Gastrocnemius medialis (tissue), 4 donors: ENCODE data around the gene BCL2L13. TPM values are rescaled to one million over a fixed set of nuclear protein-coding genes. Genes with fewer than 3 reads are reported as not detected.
"Not testable (repeated sequence)": the region's sequence is repeated elsewhere in the genome, so short reads cannot be mapped to it uniquely, and the experiment has no call there.

Experiments
- ATAC-seq, 2 donors: fragments of 150-250 bp; one replicate each; pipeline ENCODE4 v1.9.1; 2016
- DNase-seq, 2 donors: peaks; one replicate each; pipeline ENCODE4 v3.0.0-alpha.2; 2019
- H3K27ac ChIP-seq, 4 donors: fragments of 200-600 bp; sonication (generic); 1 replicate in 1 of 4; 2 replicates in 3 of 4; pipeline ENCODE4 v1.5.1; 2016 to 2018; ENCODE audit warnings: mild to moderate bottlenecking in 2 of 4, moderate library complexity in 1 of 4
- H3K27me3 ChIP-seq, 3 donors: fragments of 200-600 bp; sonication (generic) in 2 of 3; 1 replicate in 1 of 3; 2 replicates in 2 of 3; pipeline versions ENCODE4 v1.5.1 to v1.6.0; 2016 to 2019; ENCODE audit warnings: mild to moderate bottlenecking in 1 of 3, moderate library complexity in 1 of 3
- H3K36me3 ChIP-seq, 2 donors: fragments of 200-600 bp; sonication (generic) in 1 of 2; one replicate each; pipeline ENCODE4 v1.5.1; 2017 to 2018
- H3K4me1 ChIP-seq, 2 donors: fragments of 200-600 bp; sonication (generic) in 1 of 2; one replicate each; pipeline ENCODE4 v1.5.1; 2016 to 2017; ENCODE audit warnings: mild to moderate bottlenecking in 2 of 2
- H3K4me3 ChIP-seq, 4 donors: fragments of 200-600 bp; sonication (generic) in 3 of 4; 1 replicate in 1 of 4; 2 replicates in 3 of 4; pipeline ENCODE4 v1.5.1; 2016 to 2019; ENCODE audit warnings: mild to moderate bottlenecking in 2 of 4
- H3K9me3 ChIP-seq, 3 donors: fragments of 200-600 bp; sonication (generic) in 2 of 3; 1 replicate in 1 of 3; 2 replicates in 2 of 3; pipeline ENCODE4 v1.5.1; 2016 to 2019
- POLR2A ChIP-seq, 2 donors: fragments of 450-650 bp; IDR thresholded peaks; one replicate each; pipeline ENCODE4 v1.6.1; 2017; ENCODE audit warnings: antibody characterized with exemption in 2 of 2, mild to moderate bottlenecking in 2 of 2, moderate library complexity in 2 of 2
- in situ Hi-C, 4 donors: fragments of 200-750 bp; cut with MboI; loops; one replicate each; pipeline versions ENCODE4 v1.15.0 to v1.8.0; 2017; ENCODE audit warnings: low sequenced_read_pairs in 4 of 4
- intact Hi-C: fragments of 100-400 bp; cut with DNase I; formaldehyde crosslinking; loops from one replicate; pipeline ENCODE4 v1.15.1; 2023; ENCODE audit warnings: low total_unique reads
- total RNA-seq, 4 donors: library from RNA; depleted of rRNA; stranded (reverse); fragments of >200 nt; gene quantifications; one replicate each; pipeline versions ENCODE4 v1.1.0 to v1.2.3, GENCODE V29; 2016
- TF ChIP-seq, protein P1 (sequence below), 5 experiments: fragments of 450-650 bp in 3 of 5; fragments of 200-600 bp in 2 of 5; sonication (generic) in 2 of 5; IDR thresholded peaks in 4 of 5; conservative IDR thresholded peaks in 1 of 5; 1 replicate in 4 of 5; 2 replicates in 1 of 5; pipeline ENCODE4 v1.5.1; 2016 to 2019; ENCODE audit warnings: antibody characterized with exemption in 5 of 5, mild to moderate bottlenecking in 3 of 5, moderate library complexity in 3 of 5

Gene BCL2L13
- total RNA-seq, 4 donors from 2014 or later, result 162 to 310 (median 231) TPM

- Histone ChIP-seq H3K4me1 (no peaks in the 10 kb centered on the region), H3K27ac (no peak overlapping the region), H3K27me3 (no peaks in the 10 kb centered on the region), H3K36me3 (no peaks in the 10 kb centered on the region), H3K9me3 (no peaks in the 10 kb centered on the region), H3K4me3 (no peak overlapping the region)
- ATAC-seq (no peak), DNase-seq (no peak)
- in situ Hi-C loops (no loop called here), intact Hi-C loops (no loop called here)
- no peak for TF ChIP-seq POLR2A (IDR thresholded peaks at IDR 0.05)
- TF ChIP-seq, protein P1, sequence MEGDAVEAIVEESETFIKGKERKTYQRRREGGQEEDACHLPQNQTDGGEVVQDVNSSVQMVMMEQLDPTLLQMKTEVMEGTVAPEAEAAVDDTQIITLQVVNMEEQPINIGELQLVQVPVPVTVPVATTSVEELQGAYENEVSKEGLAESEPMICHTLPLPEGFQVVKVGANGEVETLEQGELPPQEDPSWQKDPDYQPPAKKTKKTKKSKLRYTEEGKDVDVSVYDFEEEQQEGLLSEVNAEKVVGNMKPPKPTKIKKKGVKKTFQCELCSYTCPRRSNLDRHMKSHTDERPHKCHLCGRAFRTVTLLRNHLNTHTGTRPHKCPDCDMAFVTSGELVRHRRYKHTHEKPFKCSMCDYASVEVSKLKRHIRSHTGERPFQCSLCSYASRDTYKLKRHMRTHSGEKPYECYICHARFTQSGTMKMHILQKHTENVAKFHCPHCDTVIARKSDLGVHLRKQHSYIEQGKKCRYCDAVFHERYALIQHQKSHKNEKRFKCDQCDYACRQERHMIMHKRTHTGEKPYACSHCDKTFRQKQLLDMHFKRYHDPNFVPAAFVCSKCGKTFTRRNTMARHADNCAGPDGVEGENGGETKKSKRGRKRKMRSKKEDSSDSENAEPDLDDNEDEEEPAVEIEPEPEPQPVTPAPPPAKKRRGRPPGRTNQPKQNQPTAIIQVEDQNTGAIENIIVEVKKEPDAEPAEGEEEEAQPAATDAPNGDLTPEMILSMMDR (IDR thresholded peaks at IDR 0.05 in 4 of 5, conservative IDR thresholded peaks at IDR 0.05 in 1 of 5), result peak in 1 of 5 experiments; percentile 13
Measured at GRCh38 chr22:17754233-17754925, 115.8 kb downstream of the BCL2L13 start.

DNA sequence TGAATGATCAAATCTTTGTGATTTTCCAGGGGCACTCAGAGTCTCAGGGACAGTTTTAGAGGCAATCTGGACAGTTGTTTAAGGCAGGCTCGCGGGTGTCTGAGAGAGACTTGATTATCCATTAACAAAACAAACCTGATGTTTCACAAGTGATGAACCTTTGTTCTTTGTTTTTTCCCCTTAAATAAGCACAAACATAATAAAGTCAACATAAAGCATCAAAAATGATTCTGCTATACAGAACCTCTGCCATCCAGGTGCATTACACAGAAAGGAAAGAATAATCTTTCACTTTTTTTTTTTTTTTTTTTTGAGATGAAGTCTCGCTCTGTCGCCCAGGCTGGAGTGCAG, 122.6 kb downstream of the BCL2L13 start:
- Histone ChIP-seq H3K9me3 (no peaks in the 10 kb centered on the region), H3K27ac (no peak overlapping the region), H3K27me3 (no peaks in the 10 kb centered on the region), H3K4me1 (no peaks in the 10 kb centered on the region), H3K36me3 (no peaks in the 10 kb centered on the region), H3K4me3 (no peak overlapping the region)
- TF ChIP-seq, protein P1 (IDR thresholded peaks at IDR 0.05 in 4 of 5, conservative IDR thresholded peaks at IDR 0.05 in 1 of 5), result no peak
- no peak for TF ChIP-seq POLR2A (IDR thresholded peaks at IDR 0.05)
- in situ Hi-C loops (no loop called here), intact Hi-C loops (no loop called here)
- no peak for ATAC-seq
- DNase-seq, result no peak

DNA sequence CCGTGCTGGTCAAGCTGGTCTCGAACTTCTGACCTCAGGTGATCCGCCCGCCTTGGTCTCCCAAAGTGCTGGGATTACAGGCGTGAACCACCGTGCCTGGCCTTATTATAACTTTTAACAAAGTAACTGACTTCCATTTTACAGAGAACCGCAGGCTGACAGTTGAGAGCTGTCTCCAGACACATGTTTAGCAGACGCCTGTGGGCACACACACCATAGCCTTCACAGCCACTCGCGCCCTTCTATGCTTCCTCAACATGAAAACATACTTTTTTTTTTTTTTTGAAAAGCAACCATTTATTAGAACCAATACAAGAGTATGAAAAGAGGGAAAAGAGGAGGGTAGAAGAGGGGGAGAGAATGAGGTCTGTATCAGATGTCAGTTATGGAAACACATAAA, 124.9 kb downstream of the BCL2L13 start:
- H3K4me1 ChIP-seq, H3K27ac ChIP-seq, H3K9me3 ChIP-seq, H3K36me3 ChIP-seq, intact Hi-C loops, H3K27me3 ChIP-seq, in situ Hi-C loops, H3K4me3 ChIP-seq, ATAC-seq, DNase-seq: not testable (repeated sequence)

GRCh38 chr22:17764036-17764435, 125.5 kb downstream of the BCL2L13 start:
- H3K4me3 ChIP-seq, result no peak overlapping the region
- TF ChIP-seq, protein P1 (IDR thresholded peaks at IDR 0.05 in 4 of 5, conservative IDR thresholded peaks at IDR 0.05 in 1 of 5), result no peak
- no peak for TF ChIP-seq POLR2A (IDR thresholded peaks at IDR 0.05)
- no peaks in the 10 kb centered on the region for H3K4me1 ChIP-seq
- ATAC-seq (no peak), DNase-seq (no peak)
- no peaks in the 10 kb centered on the region for H3K9me3 ChIP-seq
- H3K36me3 ChIP-seq, result no peaks in the 10 kb centered on the region
- no peak overlapping the region for H3K27ac ChIP-seq
- intact Hi-C loops (no loop called here), in situ Hi-C loops (no loop called here)
- H3K27me3 ChIP-seq, result no peaks in the 10 kb centered on the region

DNA sequence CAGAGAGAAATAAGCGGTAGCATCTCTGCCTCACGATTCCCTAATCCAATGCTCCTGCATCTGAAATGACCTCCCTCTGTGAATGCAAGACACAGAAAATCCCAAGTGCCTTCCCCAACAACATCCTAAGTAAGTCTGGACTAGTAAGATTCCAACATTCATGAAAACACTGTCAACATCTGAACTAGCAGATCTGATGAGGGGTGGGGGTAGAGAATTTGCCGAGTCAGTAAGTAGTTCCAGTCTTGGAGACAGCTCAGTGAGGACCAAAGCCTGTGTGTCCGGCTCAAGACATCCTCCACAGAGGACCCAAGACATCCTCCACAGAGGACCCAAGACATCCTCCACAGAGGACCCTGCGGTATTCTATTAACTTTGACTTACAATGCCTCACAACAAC, 126.3 kb downstream of the BCL2L13 start:
- H3K4me1 ChIP-seq, H3K27ac ChIP-seq, H3K36me3 ChIP-seq, intact Hi-C loops, in situ Hi-C loops, H3K4me3 ChIP-seq, DNase-seq, H3K27me3 ChIP-seq, H3K9me3 ChIP-seq, ATAC-seq: not testable (repeated sequence)
